ENCODE data around the gene RFNG.

The RFNG gene

GRCh38 chr17:82012640-82013295, 38.8 kb downstream of the RFNG start:
- DNase-seq: peak; percentile 53

GRCh38 chr17:82012261-82012639, 39.4 kb downstream of the RFNG start:
- DNase-seq: no peak

GRCh38 chr17:82011617-82012187, 39.9 kb downstream of the RFNG start:
- DNase-seq: no peak

- DNase-seq: no peak
These were observed 40.8 kb downstream of the RFNG start for GRCh38 chr17:82010575-82011525.

- DNase-seq: no peak
These were observed 42.2 kb downstream of the RFNG start for GRCh38 chr17:82009413-82009812.

- DNase-seq: no peak
These were observed 42.6 kb downstream of the RFNG start for GRCh38 chr17:82008941-82009405.

GRCh38 chr17:82008258-82008940, 43.2 kb downstream of the RFNG start:
- DNase-seq: no peak

GRCh38 chr17:82007495-82008257, 43.9 kb downstream of the RFNG start:
- no peak for DNase-seq

- no peak for DNase-seq
These were observed 44.5 kb downstream of the RFNG start for GRCh38 chr17:82007228-82007494.

- no peak for DNase-seq
These were observed 45.0 kb downstream of the RFNG start for GRCh38 chr17:82006468-82007227.

- DNase-seq: no peak
These were observed 45.8 kb downstream of the RFNG start for GRCh38 chr17:82005701-82006348.

GRCh38 chr17:82004517-82005455, 46.8 kb downstream of the RFNG start:
- DNase-seq: no peak

- no peak for DNase-seq
These were observed 47.9 kb downstream of the RFNG start for GRCh38 chr17:82003411-82004381.

GRCh38 chr17:82001571-82002056, 50.0 kb downstream of the RFNG start:
- no peak for DNase-seq

- DNase-seq: no peak
These were observed 50.6 kb downstream of the RFNG start for GRCh38 chr17:82000803-82001570.

GRCh38 chr17:81999976-82000802, 51.4 kb downstream of the RFNG start:
- no peak for DNase-seq

GRCh38 chr17:81999587-81999975, 52.0 kb downstream of the RFNG start:
- no peak for DNase-seq

Measured in NCI-H1436 (cell line).